B cell (primary cell): Measurements from ENCODE around the gene PHACTR1. TPM values are rescaled to one million over a fixed set of nuclear protein-coding genes. Genes with fewer than 3 reads are reported as not detected.

Experiments used
- ATAC-seq: fragments of 200-7000 bp; cut with Tn5 transposase; one replicate; pipeline ENCODE4 v1.10.0; 2021; ENCODE audit warnings: low read depth, mild to moderate bottlenecking, moderate number of reproducible peaks, moderate library complexity
- CTCF ChIA-PET: fragments of 350-600 bp; sonication (Branson Sonifier 250); formaldehyde crosslinking; loops from one replicate; lab custom pipeline; 2021; ENCODE audit warnings: antibody characterized with exemption, inconsistent platforms; lab: Charles Lee
- POLR2A ChIA-PET: fragments of 350-600 bp; sonication (Branson Sonifier 250); formaldehyde crosslinking; loops from one replicate; lab custom pipeline; 2021; ENCODE audit warnings: antibody characterized with exemption; lab: Charles Lee
- DNase-seq: peaks from one replicate; pipeline ENCODE4 v3.0.0; 2013
- H2AFZ ChIP-seq: 2 replicates; pipeline ENCODE4 v1.6.1; 2012; ENCODE audit warnings: mild to moderate bottlenecking, low read depth, low read length; ENCODE audit not compliant: insufficient read depth, poor library complexity, severe bottlenecking
- H3K27ac ChIP-seq, 2 donors: 1 replicate in 1 of 2; 2 replicates in 1 of 2; pipeline ENCODE4 v1.5.1; 2012 to 2013; ENCODE audit warnings: low read length in 2 of 2, mild to moderate bottlenecking in 2 of 2, moderate library complexity in 1 of 2
- H3K27me3 ChIP-seq, 4 experiments: fragments of 200-600 bp in 1 of 4; sonication (generic) in 1 of 4; replicated peaks in 1 of 4; 1 replicate in 2 of 4; 2 replicates in 2 of 4; pipeline versions ENCODE4 v1.6.1 to v1.7.0; 2013 to 2016; ENCODE audit warnings: low read length in 3 of 4, mild to moderate bottlenecking in 2 of 4, mixed read lengths in 1 of 4, moderate library complexity in 1 of 4; ENCODE audit not compliant: insufficient read depth in 4 of 4, control insufficient read depth in 3 of 4; ENCODE audit errors: control extremely low read depth in 1 of 4
- H3K36me3 ChIP-seq, 2 experiments: replicated peaks in 1 of 2; 1 replicate in 1 of 2; 2 replicates in 1 of 2; pipeline versions ENCODE4 v1.6.1 to v1.7.1; 2013; ENCODE audit warnings: low read length in 1 of 2; ENCODE audit not compliant: insufficient read depth in 2 of 2, control insufficient read depth in 1 of 2; ENCODE audit errors: control extremely low read depth in 1 of 2, extremely low read depth in 1 of 2
- H3K4me1 ChIP-seq, 2 donors: fragments of 200-600 bp in 1 of 2; sonication (generic) in 1 of 2; 1 replicate in 1 of 2; 2 replicates in 1 of 2; pipeline versions ENCODE4 v1.5.1 to v1.6.1; 2013 to 2017; ENCODE audit warnings: low read length in 2 of 2; ENCODE audit not compliant: control insufficient read depth in 2 of 2, insufficient read depth in 2 of 2
- H3K4me2 ChIP-seq: replicated peaks from 2 replicates; pipeline ENCODE3; 2012; ENCODE audit warnings: mild to moderate bottlenecking, low read depth, low read length; ENCODE audit not compliant: poor library complexity, severe bottlenecking
- H3K4me3 ChIP-seq, 5 experiments: fragments of 200-600 bp in 1 of 5; sonication (generic) in 1 of 5; 1 replicate in 3 of 5; 2 replicates in 2 of 5; pipeline versions ENCODE4 v1.5.1 to v1.7.0; 2011 to 2016; ENCODE audit warnings: low read length in 4 of 5, mild to moderate bottlenecking in 4 of 5, low read depth in 2 of 5, control low read depth in 1 of 5, moderate library complexity in 1 of 5; ENCODE audit not compliant: insufficient read depth in 1 of 5; ENCODE audit errors: control extremely low read depth in 1 of 5, extremely low read depth in 1 of 5
- H3K79me2 ChIP-seq: fragments of 200-600 bp; sonication (generic); one replicate; pipeline ENCODE4 v1.6.0; 2016; ENCODE audit warnings: low read length; ENCODE audit not compliant: control insufficient read depth, insufficient read depth
- H3K9ac ChIP-seq: fragments of 200-600 bp; sonication (generic); 2 replicates; pipeline ENCODE4 v1.6.1; 2017; ENCODE audit warnings: mild to moderate bottlenecking, low read length, moderate library complexity
- H3K9me3 ChIP-seq, 3 donors: one replicate each; pipeline versions ENCODE4 v1.6.1 to v1.7.1; 2013; ENCODE audit warnings: low read length in 2 of 3; ENCODE audit not compliant: control insufficient read depth in 2 of 3, insufficient read depth in 1 of 3; ENCODE audit errors: control extremely low read depth in 1 of 3
- H4K20me1 ChIP-seq: 2 replicates; pipeline ENCODE4 v1.6.0; 2012; ENCODE audit warnings: mild to moderate bottlenecking, low read length; ENCODE audit not compliant: insufficient read depth, control insufficient read depth, poor library complexity, severe bottlenecking
- H3K27ac Mint-ChIP-seq: one replicate; pipeline ENCODE4 v1.8.0; 2021; ENCODE audit warnings: mixed read lengths
- H3K27me3 Mint-ChIP-seq: one replicate; pipeline ENCODE4 v1.8.0; 2021; ENCODE audit warnings: mixed read lengths
- H3K4me1 Mint-ChIP-seq: one replicate; pipeline ENCODE4 v1.8.0; 2021; ENCODE audit warnings: mixed read lengths
- H3K4me3 Mint-ChIP-seq: one replicate; pipeline ENCODE4 v1.8.0; 2021; ENCODE audit warnings: mixed read lengths
- H3K9me3 Mint-ChIP-seq: one replicate; pipeline ENCODE4 v1.8.0; 2022; ENCODE audit warnings: mixed read lengths; ENCODE audit not compliant: insufficient read depth
- CTCF ChIP-seq: fragments of 200-600 bp; IDR thresholded peaks from one replicate; pipeline ENCODE4 v1.8.0; 2022; ENCODE audit warnings: antibody characterized with exemption, mild to moderate bottlenecking
- EZH2 ChIP-seq: IDR thresholded peaks from 2 replicates; pipeline ENCODE4 v1.6.1; 2012; ENCODE audit warnings: borderline replicate concordance, low read depth, mild to moderate bottlenecking, moderate library complexity, low read length; ENCODE audit not compliant: insufficient read depth, poor library complexity, severe bottlenecking
- WGBS: methylation state at CpG from one replicate; pipeline ENCODE4 v1.1.5; 2013; ENCODE audit warnings: missing lambda C conversion rate; ENCODE audit not compliant: insufficient coverage; 5-methylcytosine and 5-hydroxymethylcytosine counted together
- intact Hi-C: fragments of 100-400 bp; cut with micrococcal nuclease; formaldehyde crosslinking; loops from one replicate; pipeline ENCODE4 v1.10.0; 2022
- polyA plus RNA-seq: library from polyadenylated mRNA; depleted of rRNA; stranded (reverse); fragments of >200 nt; gene quantifications from 2 replicates; pipeline ENCODE4 v1.2.3, GENCODE V29; 2012
- total RNA-seq, 2 donors: library from RNA; stranded (reverse); fragments of 120-200 nt in 1 of 2; gene quantifications; 1 replicate in 1 of 2; 2 replicates in 1 of 2; pipeline versions ENCODE4 v1.2.3 to v1.2.4, GENCODE V29; 2013 to 2022

Gene PHACTR1
- total and polyA plus RNA-seq, 2 donors (not counting 1 experiment from before 2014, with no cell fraction given): 30.2 to 129 TPM

GRCh38 chr6:12884983-12885382, 168.4 kb downstream of the PHACTR1 start:
- CTCF ChIA-PET: no interaction called here

More at GRCh38 chr6:12884983-12885382, 168.4 kb downstream of the PHACTR1 start:
- Histone ChIP-seq H3K9me3 (peaks cover 0 to 3% (median 0%) of the 10 kb centered on the region in 3 donors), H3K9ac (no peak overlapping the region), H3K27ac (no peak overlapping the region), H2AFZ (no peak overlapping the region), H4K20me1 (no peaks in the 10 kb centered on the region), H3K4me2 (no peak overlapping the region), H3K36me3 (no peaks in the 10 kb centered on the region), H3K4me1 (no peaks in the 10 kb centered on the region), H3K4me3 (no peak overlapping the region), H3K27me3 (peaks cover 0 to 11% (median 2%) of the 10 kb centered on the region in 4 experiments), H3K79me2 (no peaks in the 10 kb centered on the region)
- peaks cover 20% of the 10 kb centered on the region for H3K27me3 Mint-ChIP-seq
- intact Hi-C loops: no loop called here
- ATAC-seq: no peak
- H3K9me3 Mint-ChIP-seq: no peaks in the 10 kb centered on the region
- no peaks in the 10 kb centered on the region for H3K4me1 Mint-ChIP-seq
- no peak overlapping the region for H3K27ac Mint-ChIP-seq
- no peak overlapping the region for H3K4me3 Mint-ChIP-seq
- TF ChIP-seq CTCF: no peak
- no peak for TF ChIP-seq EZH2
- WGBS: 81% methylated on average over 5 of the region's 7 CpGs
- POLR2A ChIA-PET: no interaction called here
- no peak for DNase-seq
